SU-DHL-6 (cell line): ENCODE results near the gene NREP.

Experiments
- H2AFZ ChIP-seq: fragments of 200-600 bp; sonication (generic); 2 replicates; pipeline ENCODE4 v1.6.1; 2014; ENCODE audit warnings: low read depth, mild to moderate bottlenecking, moderate library complexity, mixed read lengths, antibody characterized with exemption, low read length; ENCODE audit not compliant: severe bottlenecking
- H3F3A ChIP-seq: fragments of 200-600 bp; shearing (Covaris generic); 2 replicates; pipeline ENCODE4 v1.6.0; 2016; ENCODE audit warnings: antibody characterized with exemption, mild to moderate bottlenecking; ENCODE audit not compliant: insufficient read depth
- H3K27ac ChIP-seq: fragments of 200-600 bp; sonication (generic); 2 replicates; pipeline ENCODE4 v1.5.1; 2016; ENCODE audit warnings: low read depth, mild to moderate bottlenecking, low read length, moderate library complexity, mixed read lengths
- H3K27me3 ChIP-seq: fragments of 200-600 bp; sonication (generic), shearing (Covaris generic); 2 replicates; pipeline ENCODE4 v1.6.0; 2014; ENCODE audit warnings: mild to moderate bottlenecking, low read length
- H3K36me3 ChIP-seq: fragments of 200-600 bp; sonication (generic); 2 replicates; pipeline ENCODE4 v1.6.1; 2014; ENCODE audit warnings: mild to moderate bottlenecking, low read length, mixed read lengths
- H3K4me2 ChIP-seq: fragments of 300-600, 200-600 bp; shearing (Covaris generic), sonication (generic); 2 replicates; pipeline ENCODE4 v1.6.0; 2014; ENCODE audit warnings: low read length, low read depth, mild to moderate bottlenecking; ENCODE audit not compliant: poor library complexity, severe bottlenecking
- H3K4me3 ChIP-seq: fragments of 200-600 bp; sonication (generic); 2 replicates; pipeline ENCODE4 v1.5.1; 2014; ENCODE audit warnings: antibody characterized with exemption, low read length, mild to moderate bottlenecking, mixed read lengths; ENCODE audit not compliant: insufficient read depth, poor library complexity, severe bottlenecking
- H3K79me2 ChIP-seq: fragments of 200-600 bp; sonication (generic); 2 replicates; pipeline ENCODE4 v1.6.1; 2014; ENCODE audit warnings: mild to moderate bottlenecking, low read length, moderate library complexity; ENCODE audit not compliant: insufficient read depth
- H3K9ac ChIP-seq: fragments of 200-600 bp; sonication (generic); 2 replicates; pipeline ENCODE4 v1.7.0; 2014; ENCODE audit warnings: mild to moderate bottlenecking, low read length
- H3K9me2 ChIP-seq: fragments of 200-600 bp; sonication (generic); replicated peaks from 2 replicates; pipeline ENCODE4 v1.6.1; 2014; ENCODE audit warnings: low read length; ENCODE audit not compliant: insufficient read depth
- H3K9me3 ChIP-seq: fragments of 200-600 bp; sonication (generic); 2 replicates; pipeline ENCODE4 v1.6.1; 2014; ENCODE audit warnings: low read length, mixed read lengths; ENCODE audit not compliant: insufficient read depth
- H4K20me1 ChIP-seq: fragments of 200-600 bp; sonication (generic); 2 replicates; pipeline ENCODE4 v1.6.1; 2014; ENCODE audit warnings: low read depth, mild to moderate bottlenecking, antibody characterized with exemption, low read length, moderate library complexity, mixed read lengths
- EZH2phosphoT487 ChIP-seq: fragments of 200-600 bp; sonication (generic), shearing (Covaris generic); conservative IDR thresholded peaks from 2 replicates; pipeline ENCODE4 v1.6.1; 2018; ENCODE audit warnings: mild to moderate bottlenecking, antibody characterized with exemption, low read length, moderate library complexity, mixed read lengths
- TF ChIP-seq, protein P1 (sequence below): fragments of 200-600 bp; sonication (generic); IDR thresholded peaks from one replicate; pipeline ENCODE4 v1.5.1; 2017; ENCODE audit warnings: antibody characterized with exemption, mild to moderate bottlenecking, low read length, moderate library complexity; ENCODE audit not compliant: insufficient read depth, poor library complexity, severe bottlenecking

NREP gene

DNA sequence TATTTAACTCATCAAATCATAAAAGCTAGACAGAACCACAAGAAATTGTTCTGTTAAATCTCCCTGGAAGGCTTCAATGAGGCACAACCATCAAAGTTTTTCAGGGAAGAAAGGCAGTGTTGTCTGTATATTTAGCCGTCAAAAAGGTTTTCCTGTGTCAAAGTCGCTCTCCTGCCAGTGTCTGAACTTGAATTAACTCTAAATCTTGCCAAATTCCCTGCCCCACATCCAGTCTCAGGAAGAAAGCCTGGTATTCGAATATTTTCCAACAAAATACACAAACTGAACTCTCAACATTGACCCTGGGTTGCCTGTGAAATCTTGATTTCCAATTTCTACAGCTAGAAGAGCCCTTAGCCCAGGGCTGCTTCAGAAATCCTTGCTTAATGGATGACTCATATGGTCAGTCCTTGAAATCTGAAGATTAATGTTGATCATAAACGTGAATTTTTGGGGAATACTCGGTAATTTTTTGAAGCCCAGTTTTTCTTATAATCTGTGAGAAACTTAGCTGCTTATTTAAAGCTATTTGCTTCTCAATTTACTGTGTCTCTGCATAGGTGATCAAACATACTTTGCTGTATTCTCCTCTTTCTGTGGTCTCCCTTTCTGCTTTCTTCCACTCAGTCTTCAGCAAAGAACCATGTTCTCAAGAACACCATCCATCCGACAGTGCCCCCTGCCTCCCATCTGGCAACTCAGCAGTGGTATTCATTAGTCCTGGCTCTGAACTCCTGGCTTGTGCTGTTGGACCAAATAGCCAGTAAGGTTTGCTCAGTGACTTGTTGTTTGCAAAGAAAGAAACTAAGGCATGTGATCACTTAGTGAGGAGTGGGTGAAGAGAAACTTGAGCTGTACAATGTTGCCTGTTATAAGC lies 58.9 kb downstream of the NREP start:
- H3K9me2 ChIP-seq: no peaks in the 10 kb centered on the region
- H3K79me2 ChIP-seq: no peaks in the 10 kb centered on the region
- TF ChIP-seq, protein P1, sequence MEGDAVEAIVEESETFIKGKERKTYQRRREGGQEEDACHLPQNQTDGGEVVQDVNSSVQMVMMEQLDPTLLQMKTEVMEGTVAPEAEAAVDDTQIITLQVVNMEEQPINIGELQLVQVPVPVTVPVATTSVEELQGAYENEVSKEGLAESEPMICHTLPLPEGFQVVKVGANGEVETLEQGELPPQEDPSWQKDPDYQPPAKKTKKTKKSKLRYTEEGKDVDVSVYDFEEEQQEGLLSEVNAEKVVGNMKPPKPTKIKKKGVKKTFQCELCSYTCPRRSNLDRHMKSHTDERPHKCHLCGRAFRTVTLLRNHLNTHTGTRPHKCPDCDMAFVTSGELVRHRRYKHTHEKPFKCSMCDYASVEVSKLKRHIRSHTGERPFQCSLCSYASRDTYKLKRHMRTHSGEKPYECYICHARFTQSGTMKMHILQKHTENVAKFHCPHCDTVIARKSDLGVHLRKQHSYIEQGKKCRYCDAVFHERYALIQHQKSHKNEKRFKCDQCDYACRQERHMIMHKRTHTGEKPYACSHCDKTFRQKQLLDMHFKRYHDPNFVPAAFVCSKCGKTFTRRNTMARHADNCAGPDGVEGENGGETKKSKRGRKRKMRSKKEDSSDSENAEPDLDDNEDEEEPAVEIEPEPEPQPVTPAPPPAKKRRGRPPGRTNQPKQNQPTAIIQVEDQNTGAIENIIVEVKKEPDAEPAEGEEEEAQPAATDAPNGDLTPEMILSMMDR: no peak
- no peak for TF ChIP-seq EZH2phosphoT487
- H3K4me3 ChIP-seq: no peak overlapping the region
- H3F3A ChIP-seq: no peaks in the 10 kb centered on the region
- no peaks in the 10 kb centered on the region for H3K27me3 ChIP-seq
- no peaks in the 10 kb centered on the region for H4K20me1 ChIP-seq
- no peak overlapping the region for H3K27ac ChIP-seq
- H3K9ac ChIP-seq: no peak overlapping the region
- no peaks in the 10 kb centered on the region for H3K9me3 ChIP-seq
- no peak overlapping the region for H3K4me2 ChIP-seq
- H3K36me3 ChIP-seq: no peaks in the 10 kb centered on the region
- no peak overlapping the region for H2AFZ ChIP-seq

DNA sequence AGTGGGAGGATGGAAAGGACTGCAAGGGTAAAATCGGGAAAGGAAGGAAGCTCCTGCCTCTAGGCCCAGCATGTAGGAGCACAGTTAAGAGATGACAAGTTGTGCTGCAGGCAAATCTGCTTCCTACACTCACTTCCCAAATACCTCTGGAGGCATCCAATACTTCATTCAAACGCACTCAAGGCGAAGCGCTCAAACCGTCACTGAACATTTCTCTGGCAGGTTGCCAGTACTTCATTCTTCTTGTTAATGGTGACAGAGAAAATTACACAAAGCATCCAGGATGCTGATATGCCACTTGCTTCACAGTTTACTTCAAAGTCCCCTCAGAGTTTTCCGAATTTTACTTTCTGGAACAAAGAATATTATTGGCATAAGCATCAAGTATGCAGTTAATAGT lies 59.8 kb downstream of the NREP start:
- Histone ChIP-seq H3K79me2 (no peaks in the 10 kb centered on the region), H3K9ac (no peak overlapping the region), H3K27ac (no peak overlapping the region), H3K27me3 (no peaks in the 10 kb centered on the region), H3K4me2 (no peak overlapping the region), H3K4me3 (no peak overlapping the region), H3K9me2 (no peaks in the 10 kb centered on the region), H3F3A (no peaks in the 10 kb centered on the region), H2AFZ (no peak overlapping the region), H3K9me3 (no peaks in the 10 kb centered on the region), H4K20me1 (no peaks in the 10 kb centered on the region), H3K36me3 (no peaks in the 10 kb centered on the region)
- TF ChIP-seq, protein P1: no peak
- TF ChIP-seq EZH2phosphoT487: no peak

DNA sequence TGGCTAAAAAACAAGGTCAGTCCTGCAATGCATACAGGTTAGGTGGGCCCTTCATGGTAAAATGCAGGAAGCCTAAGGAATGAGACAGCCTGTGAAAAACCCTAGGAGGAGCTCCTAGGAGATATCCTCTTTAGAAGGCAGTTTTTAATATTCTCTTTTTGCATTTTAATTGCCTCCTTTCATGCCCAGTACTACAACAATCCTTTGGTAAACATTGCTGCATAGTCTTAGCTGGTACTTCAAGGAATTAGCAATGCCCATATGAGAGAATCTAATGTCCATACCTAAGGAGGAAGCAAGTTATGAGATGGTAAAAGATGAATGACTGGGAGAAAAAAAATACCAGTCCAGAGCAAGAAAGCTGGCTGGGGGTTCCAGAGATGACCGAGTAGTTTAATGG lies 61.0 kb downstream of the NREP start:
- no peak overlapping the region for H3K9ac ChIP-seq
- no peak overlapping the region for H3K27ac ChIP-seq
- no peak overlapping the region for H3K4me2 ChIP-seq
- no peaks in the 10 kb centered on the region for H3K36me3 ChIP-seq
- no peak overlapping the region for H3K4me3 ChIP-seq
- no peaks in the 10 kb centered on the region for H3K9me2 ChIP-seq
- no peaks in the 10 kb centered on the region for H3K79me2 ChIP-seq
- no peak for TF ChIP-seq EZH2phosphoT487
- TF ChIP-seq, protein P1: no peak
- H3F3A ChIP-seq: no peaks in the 10 kb centered on the region
- H4K20me1 ChIP-seq: no peaks in the 10 kb centered on the region
- H3K9me3 ChIP-seq: no peaks in the 10 kb centered on the region
- no peaks in the 10 kb centered on the region for H3K27me3 ChIP-seq
- no peak overlapping the region for H2AFZ ChIP-seq
